Ovary (tissue), 3 donors: ENCODE data around the gene SLIT1.

ENCODE experiments used
- EP300 ChIP-seq: sonication (generic); formaldehyde crosslinking; IDR thresholded peaks from one replicate; pipeline ENCODE4 v1.6.1; 2017; ENCODE audit warnings: antibody characterized with exemption
- TF ChIP-seq, protein P1 (sequence below), 3 donors: fragments of 450-650 bp in 2 of 3; fragments of 200-600 bp in 1 of 3; IDR thresholded peaks; one replicate each; pipeline versions ENCODE4 v1.5.1 to v1.8.0; 2016 to 2022; ENCODE audit warnings: antibody characterized with exemption in 3 of 3, mild to moderate bottlenecking in 1 of 3
- donor health status: DM: no; HTN: no; CAD: no.

DNA sequence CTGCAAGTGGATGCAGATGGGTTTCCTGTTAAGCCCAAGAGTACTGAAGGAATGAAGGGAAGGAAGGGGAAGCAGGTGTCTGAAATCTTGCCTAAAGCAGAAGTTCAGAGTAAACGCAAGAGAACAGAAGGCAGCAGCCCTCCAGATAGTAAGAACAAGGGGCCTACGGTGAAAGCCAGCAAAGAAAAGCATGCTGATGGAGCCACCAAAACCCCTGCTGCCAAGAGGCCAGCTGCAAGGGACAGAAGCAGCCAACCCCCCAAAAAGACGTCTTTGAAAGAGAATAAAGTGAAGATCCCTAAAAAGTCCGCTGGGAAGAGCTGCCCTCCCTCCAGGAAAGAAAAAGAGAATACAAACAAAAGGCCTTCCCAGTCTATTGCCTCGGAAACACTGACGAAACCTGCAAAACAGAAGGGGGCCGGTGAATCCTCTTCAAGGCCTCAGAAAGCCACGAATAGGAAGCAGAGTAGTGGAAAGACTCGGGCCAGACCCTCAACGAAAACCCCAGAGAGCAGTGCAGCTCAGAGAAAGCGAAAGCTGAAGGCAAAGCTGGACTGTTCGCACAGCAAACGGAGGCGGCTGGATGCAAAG lies 201.1 kb downstream of the SLIT1 start:
- TF ChIP-seq, protein P1, sequence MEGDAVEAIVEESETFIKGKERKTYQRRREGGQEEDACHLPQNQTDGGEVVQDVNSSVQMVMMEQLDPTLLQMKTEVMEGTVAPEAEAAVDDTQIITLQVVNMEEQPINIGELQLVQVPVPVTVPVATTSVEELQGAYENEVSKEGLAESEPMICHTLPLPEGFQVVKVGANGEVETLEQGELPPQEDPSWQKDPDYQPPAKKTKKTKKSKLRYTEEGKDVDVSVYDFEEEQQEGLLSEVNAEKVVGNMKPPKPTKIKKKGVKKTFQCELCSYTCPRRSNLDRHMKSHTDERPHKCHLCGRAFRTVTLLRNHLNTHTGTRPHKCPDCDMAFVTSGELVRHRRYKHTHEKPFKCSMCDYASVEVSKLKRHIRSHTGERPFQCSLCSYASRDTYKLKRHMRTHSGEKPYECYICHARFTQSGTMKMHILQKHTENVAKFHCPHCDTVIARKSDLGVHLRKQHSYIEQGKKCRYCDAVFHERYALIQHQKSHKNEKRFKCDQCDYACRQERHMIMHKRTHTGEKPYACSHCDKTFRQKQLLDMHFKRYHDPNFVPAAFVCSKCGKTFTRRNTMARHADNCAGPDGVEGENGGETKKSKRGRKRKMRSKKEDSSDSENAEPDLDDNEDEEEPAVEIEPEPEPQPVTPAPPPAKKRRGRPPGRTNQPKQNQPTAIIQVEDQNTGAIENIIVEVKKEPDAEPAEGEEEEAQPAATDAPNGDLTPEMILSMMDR (IDR thresholded peaks at IDR 0.05), result no peak
- no peak for TF ChIP-seq EP300
